Natural killer cell treated with Interleukin-12 subunit alpha and Interleukin-12 subunit beta and Interleukin-15 and Interleukin-18, amount 100 ng/mL, for 72 hours (primary cell): ENCODE measurements around the gene ELOF1. TPM values are rescaled to one million over a fixed set of nuclear protein-coding genes. Genes with fewer than 3 reads are reported as not detected.
"Not testable (repeated sequence)": the region's sequence is repeated elsewhere in the genome, so short reads cannot be mapped to it uniquely, and the experiment has no call there.

Source experiments
- ATAC-seq, 2 donors: fragments of 150-1000 bp; cut with Tn5 transposase in 1 of 2; sonication (Bioruptor Pico), chemical (Tn5 transposase) in 1 of 2; 2 replicates each; pipeline ENCODE4 v1.10.0; 2021
- DNase-seq: peaks from one replicate; pipeline ENCODE4 v3.0.0; 2022; ENCODE audit warnings: low spot score
- H3K27ac Mint-ChIP-seq, 2 donors: 1 replicate in 1 of 2; 2 replicates in 1 of 2; pipeline ENCODE4 v1.8.0; 2022; ENCODE audit warnings: mixed read lengths in 2 of 2, mild to moderate bottlenecking in 1 of 2, moderate library complexity in 1 of 2
- H3K27me3 Mint-ChIP-seq, 2 donors: 1 replicate in 1 of 2; 2 replicates in 1 of 2; pipeline ENCODE4 v1.8.0; 2022; ENCODE audit warnings: mixed read lengths in 2 of 2
- H3K36me3 Mint-ChIP-seq: one replicate; pipeline ENCODE4 v1.8.0; 2022; ENCODE audit warnings: mixed read lengths
- H3K4me1 Mint-ChIP-seq, 2 donors: 1 replicate in 1 of 2; 2 replicates in 1 of 2; pipeline ENCODE4 v1.8.0; 2022; ENCODE audit warnings: low read depth in 2 of 2, mixed read lengths in 2 of 2, mild to moderate bottlenecking in 1 of 2
- H3K4me3 Mint-ChIP-seq: one replicate; pipeline ENCODE4 v1.8.0; 2022; ENCODE audit warnings: mixed read lengths
- H3K9me3 Mint-ChIP-seq: 2 replicates; pipeline ENCODE4 v1.8.0; 2022; ENCODE audit warnings: mixed read lengths
- total RNA-seq, 2 donors: library from RNA; stranded (reverse); gene quantifications; one replicate each; pipeline ENCODE4 v1.2.3, GENCODE V29; 2022

The ELOF1 gene
- 10 to 100 TPM; 58.3 to 95.1 TPM for total RNA-seq

DNA sequence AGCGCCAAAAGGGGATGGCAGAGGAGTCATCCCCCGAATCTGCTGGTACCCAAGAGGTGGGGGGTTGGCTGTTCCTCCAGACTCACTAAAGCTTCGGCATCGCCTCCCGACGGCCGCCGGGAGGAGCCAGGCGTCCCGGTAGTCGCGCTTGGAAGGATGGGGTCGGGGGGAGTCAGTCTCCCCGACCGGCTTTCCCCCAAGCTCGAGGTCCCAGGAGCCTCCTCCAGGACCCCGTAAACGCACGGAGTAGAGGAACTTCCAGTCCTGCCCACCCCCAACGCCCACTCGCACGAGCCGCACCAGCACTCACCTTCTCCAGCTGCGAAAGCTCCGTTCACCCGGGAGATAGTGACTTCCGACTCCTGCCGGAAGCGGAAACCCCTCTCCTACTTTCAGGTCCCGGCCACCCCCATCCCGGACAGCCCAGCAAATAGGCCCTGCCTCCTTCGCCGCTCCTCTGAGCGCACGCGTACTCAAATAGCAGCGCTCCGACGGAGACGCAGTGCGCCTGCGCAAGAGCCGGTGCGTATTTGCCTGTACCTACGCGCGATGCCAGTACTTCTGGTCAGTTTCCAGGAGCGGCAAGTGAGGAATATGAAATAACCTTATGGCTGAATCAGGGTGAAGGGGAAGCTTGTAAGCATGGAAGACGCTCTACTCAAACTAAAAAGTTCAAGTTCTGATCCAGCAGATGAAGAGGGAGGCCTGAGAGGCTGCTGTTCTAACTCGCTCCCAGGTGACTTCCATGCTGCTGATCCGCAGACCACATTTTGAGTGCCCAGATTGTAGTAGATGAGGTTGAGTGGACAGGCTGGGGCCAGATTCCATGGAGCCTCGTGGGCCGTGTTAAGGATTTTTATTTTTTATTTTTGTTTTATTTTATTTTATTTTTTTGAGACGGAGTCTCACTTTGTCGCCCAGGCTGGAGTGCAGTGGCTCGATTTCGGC is at the start of gene ELOF1:
Gene ELOF1 (minus strand): TSS at position 350 of the 948 bp plus-strand sequence. CDS start 4,883 bp downstream, outside the sequence.
- ATAC-seq: peak; percentile 98 to 99
- peak; percentile 99 for DNase-seq
- Mint-ChIP-seq H3K36me3 (no peaks in the 10 kb centered on the region), H3K4me1 (peaks cover 42% of the 10 kb centered on the region in 2 donors), H3K4me3 (peak within 1 kb of the TSS; percentile 97), H3K9me3 (no peaks in the 10 kb centered on the region), H3K27me3 (no peaks in the 10 kb centered on the region), H3K27ac (peak within 1 kb of the TSS; percentile 81 to 89)

DNA sequence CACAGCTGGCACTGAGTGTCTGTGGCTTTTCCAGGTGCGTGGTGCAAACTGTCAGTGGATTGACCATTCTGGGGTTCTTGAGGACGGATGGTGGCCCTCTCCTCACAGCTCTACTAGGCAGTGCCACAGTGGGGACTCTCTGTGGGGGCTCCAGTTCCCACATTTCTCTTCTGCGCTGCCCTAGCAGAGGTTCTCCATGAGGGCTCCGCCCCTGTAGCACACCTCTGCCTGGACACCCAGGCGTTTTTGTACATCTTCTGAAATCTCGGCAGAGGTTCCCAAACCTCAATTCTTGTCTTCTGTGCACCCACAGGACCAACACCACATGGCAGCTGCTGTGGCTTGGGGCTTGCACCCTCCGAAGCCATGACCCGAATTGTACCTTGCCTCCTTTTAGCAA is 47.5 kb upstream of the ELOF1 start:
- Mint-ChIP-seq H3K4me1 (peaks cover 13 to 14% of the 10 kb centered on the region in 2 donors), H3K27me3 (no peaks in the 10 kb centered on the region), H3K27ac (no peak overlapping the region), H3K9me3 (peaks cover 6% of the 10 kb centered on the region), H3K36me3 (peaks cover 22% of the 10 kb centered on the region), H3K4me3 (no peak overlapping the region)
- ATAC-seq: no peak
- no peak for DNase-seq

DNA sequence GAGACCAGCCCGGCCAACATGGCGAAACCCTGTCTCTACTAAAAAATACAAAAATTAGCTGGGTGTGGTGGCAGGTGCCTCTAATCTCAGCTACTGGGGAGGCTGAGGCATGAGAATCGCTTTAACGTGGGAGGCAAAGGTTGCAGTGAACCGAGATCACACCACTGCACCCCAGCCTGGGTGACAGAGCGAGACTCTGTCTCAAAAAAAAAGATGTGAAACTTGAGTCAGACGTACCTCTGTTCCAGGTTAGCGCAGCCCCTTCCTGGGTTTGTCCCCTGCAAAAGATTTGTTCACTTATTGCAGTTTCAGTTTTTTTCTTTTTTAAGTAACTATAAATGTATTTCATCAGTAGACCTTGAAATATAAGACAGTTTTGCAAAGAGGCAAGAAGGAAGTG is 40.7 kb upstream of the ELOF1 start:
- H3K4me1 Mint-ChIP-seq: peaks cover 17 to 28% of the 10 kb centered on the region in 2 donors
- not testable (repeated sequence) for ATAC-seq, DNase-seq, H3K27me3 Mint-ChIP-seq, H3K36me3 Mint-ChIP-seq, H3K4me3 Mint-ChIP-seq, H3K9me3 Mint-ChIP-seq, H3K27ac Mint-ChIP-seq

DNA sequence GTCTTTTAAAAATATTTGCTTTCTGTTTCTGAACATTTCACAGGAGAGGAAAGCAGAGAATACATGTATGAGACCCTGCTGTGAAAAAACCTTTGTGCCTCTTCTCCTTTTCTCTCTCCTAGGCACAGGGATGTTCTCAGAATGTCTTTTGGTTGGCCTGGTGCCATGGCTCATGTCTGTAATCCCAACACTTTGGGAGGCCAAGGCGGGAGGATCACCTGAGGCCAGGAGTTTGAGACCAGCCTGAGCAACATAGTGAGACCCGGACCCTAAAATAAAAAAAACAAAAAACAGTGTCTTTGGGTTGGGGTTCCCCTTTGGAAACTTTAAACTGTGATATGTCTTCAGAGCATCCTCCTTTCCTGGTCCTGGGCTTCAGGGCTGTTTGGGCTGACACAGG is 39.7 kb upstream of the ELOF1 start:
- H3K4me3 Mint-ChIP-seq: peak overlapping the region; percentile 91
- no peaks in the 10 kb centered on the region for H3K9me3 Mint-ChIP-seq
- no peaks in the 10 kb centered on the region for H3K27me3 Mint-ChIP-seq
- ATAC-seq (no peak), DNase-seq (no peak)
- H3K36me3 Mint-ChIP-seq: no peaks in the 10 kb centered on the region
- H3K27ac Mint-ChIP-seq: peak overlapping the region; percentile 64 to 78
- H3K4me1 Mint-ChIP-seq: peaks cover 17 to 28% of the 10 kb centered on the region in 2 donors

DNA sequence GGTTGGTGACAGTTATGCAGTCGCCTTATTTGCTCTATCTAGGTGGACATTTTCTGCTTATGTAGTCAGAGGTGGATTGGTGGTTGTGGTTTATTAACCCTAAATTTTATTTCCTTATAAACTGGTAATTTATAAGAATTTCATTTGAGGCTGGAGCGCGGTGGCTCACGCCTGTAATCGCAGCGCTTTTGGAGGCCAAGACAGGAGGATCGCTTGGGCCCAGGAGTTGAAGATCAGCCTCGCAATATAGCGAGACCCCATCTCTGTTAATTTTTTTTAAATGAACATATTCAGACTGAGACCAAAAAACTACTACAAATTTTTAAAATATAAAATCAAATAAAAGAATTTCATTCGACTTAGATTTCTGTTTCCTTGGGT is 39.1 kb upstream of the ELOF1 start:
- H3K27me3 Mint-ChIP-seq: no peaks in the 10 kb centered on the region
- no peak for ATAC-seq
- no peak for DNase-seq
- H3K27ac Mint-ChIP-seq: peak overlapping the region; percentile 64 to 78
- no peaks in the 10 kb centered on the region for H3K36me3 Mint-ChIP-seq
- H3K4me1 Mint-ChIP-seq: peaks cover 17 to 27% of the 10 kb centered on the region in 2 donors
- H3K9me3 Mint-ChIP-seq: no peaks in the 10 kb centered on the region
- peak overlapping the region; percentile 91 for H3K4me3 Mint-ChIP-seq

DNA sequence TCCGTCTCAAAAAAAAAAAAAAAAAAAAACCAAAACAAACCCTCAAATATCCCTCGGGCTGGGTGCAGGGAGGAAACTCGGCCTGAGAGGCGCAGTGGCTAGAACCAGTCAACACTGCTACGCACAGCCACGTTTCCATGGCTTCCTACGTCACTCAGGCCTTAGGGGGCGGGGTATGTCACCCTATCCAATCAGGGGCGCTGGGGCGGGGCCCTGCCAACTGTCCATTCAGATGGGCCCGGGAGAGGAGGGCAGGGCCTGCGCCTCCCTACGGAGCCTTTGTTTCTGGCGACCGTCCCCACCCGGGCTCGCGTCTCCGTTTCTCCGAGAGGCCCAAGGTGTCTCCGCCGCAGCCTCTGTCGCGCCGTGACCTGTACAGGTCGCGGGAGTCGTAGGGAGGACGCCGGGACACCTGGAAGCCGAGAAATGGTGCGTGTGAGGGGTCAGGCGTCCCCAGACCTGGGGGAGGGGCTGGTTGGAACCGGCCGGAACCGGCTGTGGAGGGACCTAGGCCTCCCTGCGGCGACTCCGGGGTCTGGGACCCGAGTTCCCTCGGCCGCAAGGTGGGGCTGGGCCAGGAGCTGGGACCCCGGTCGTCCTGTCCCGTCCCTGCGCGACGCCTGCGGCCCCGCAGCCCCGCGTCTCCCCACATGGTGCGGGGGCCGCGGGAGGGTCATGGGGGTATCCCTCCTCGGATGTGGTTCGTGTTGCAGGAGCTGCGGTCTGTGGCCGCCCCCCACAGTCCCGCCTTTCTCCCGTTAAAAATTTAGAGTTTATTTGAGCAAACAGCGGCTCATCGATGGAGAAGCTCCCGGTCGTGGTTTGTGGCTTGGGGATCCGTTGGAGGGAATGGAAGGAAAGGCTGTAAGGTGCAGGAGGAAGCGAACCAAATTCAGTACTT is 38.4 kb upstream of the ELOF1 start, which contains the start of gene ZNF627:
Gene ZNF627 (plus strand): TSS at position 282 of the 901 bp plus-strand sequence. CDS start 145 bp downstream, at position 427.
- H3K27me3 Mint-ChIP-seq: no peaks in the 10 kb centered on the region
- peaks cover 15 to 20% of the 10 kb centered on the region in 2 donors for H3K4me1 Mint-ChIP-seq
- peak within 1 kb of the TSS; percentile 91 for H3K4me3 Mint-ChIP-seq
- peak within 1 kb of the TSS; percentile 64 to 78 for H3K27ac Mint-ChIP-seq
- ATAC-seq (peak; percentile 100), DNase-seq (peak; percentile 98)
- H3K36me3 Mint-ChIP-seq: no peaks in the 10 kb centered on the region
- no peaks in the 10 kb centered on the region for H3K9me3 Mint-ChIP-seq

DNA sequence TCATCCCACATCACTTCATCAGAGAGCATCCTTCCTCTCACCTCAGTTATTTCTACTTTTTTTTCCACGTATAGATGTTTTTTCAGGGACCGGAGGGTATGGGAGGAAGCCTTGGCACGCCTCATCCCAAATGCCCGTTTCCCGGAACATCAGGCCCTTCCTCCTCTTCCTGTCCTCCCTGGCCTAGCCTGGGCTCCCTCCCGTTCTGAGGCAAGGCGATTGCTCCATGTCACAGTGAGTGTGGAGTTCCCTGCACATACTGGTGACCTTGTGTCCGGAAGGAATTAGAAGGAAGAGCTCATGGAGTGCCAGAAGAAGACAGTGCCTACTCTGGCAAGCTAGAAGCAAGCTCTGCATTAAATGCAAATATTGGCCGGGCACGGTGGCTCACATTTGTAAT is 37.1 kb upstream of the ELOF1 start:
- no peak for ATAC-seq
- H3K9me3 Mint-ChIP-seq: no peaks in the 10 kb centered on the region
- no peak for DNase-seq
- H3K4me3 Mint-ChIP-seq: no peak overlapping the region
- H3K27ac Mint-ChIP-seq: peak overlapping the region in 1 of 2 donors; percentile 78
- no peaks in the 10 kb centered on the region for H3K36me3 Mint-ChIP-seq
- H3K27me3 Mint-ChIP-seq: no peaks in the 10 kb centered on the region
- peaks cover 11 to 14% of the 10 kb centered on the region in 2 donors for H3K4me1 Mint-ChIP-seq

DNA sequence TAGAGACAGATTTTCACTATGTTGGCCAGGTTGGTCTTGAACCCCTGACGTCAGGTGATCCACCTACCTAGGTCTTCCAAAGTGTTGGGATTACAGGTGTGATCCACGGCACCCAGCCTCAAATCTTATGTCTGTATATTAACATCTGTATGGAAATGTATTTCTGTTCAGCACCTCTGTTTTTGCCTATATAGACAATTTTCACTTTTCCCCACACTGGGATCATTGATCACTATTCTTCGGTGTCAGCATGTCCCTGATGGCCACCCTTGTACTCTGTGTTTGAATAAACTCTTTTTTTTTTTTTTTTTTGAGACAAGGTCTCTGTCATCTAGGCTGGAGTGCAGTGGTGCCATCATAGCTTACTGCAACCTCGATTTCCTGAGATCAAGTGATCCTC is 35.1 kb upstream of the ELOF1 start:
- ATAC-seq (no peak), DNase-seq (no peak)
- H3K27me3 Mint-ChIP-seq: no peaks in the 10 kb centered on the region
- no peaks in the 10 kb centered on the region for H3K9me3 Mint-ChIP-seq
- H3K27ac Mint-ChIP-seq: no peak overlapping the region
- no peaks in the 10 kb centered on the region for H3K36me3 Mint-ChIP-seq
- peaks cover 8 to 14% of the 10 kb centered on the region in 2 donors for H3K4me1 Mint-ChIP-seq
- no peak overlapping the region for H3K4me3 Mint-ChIP-seq

DNA sequence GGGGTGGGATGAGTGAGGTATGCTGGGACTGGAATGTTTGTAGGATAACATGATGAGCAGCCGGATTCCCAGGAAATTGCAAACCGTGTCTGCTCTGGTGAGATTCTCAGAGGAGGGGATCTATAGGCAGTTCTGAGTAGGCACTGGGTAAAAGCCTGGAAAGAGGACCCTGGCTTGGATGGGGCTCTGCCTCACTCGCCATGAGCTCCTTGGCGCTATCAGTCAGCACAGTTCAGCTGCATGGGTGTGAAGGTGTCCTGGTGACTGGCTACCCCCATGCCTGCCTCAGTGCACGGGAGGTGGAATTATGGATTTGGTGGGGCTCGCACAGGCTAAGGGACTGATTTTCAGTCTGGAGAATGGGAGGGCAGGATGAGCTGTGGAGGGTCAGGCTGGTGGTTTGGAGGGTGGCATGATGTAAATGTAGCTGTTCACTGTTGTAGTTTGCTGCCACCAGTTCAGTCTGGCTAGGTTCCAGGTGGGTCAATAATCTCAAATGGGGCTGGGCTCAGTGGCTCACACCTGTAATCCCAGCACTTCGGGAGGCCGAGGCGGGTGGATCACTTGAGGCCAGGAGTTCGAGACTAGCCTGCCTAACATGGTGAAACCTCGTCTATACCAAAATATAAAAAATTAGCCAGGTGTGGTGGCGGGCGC is 29.1 kb upstream of the ELOF1 start:
- Mint-ChIP-seq H3K36me3 (no peaks in the 10 kb centered on the region), H3K27me3 (no peaks in the 10 kb centered on the region), H3K4me3 (no peak overlapping the region), H3K9me3 (no peaks in the 10 kb centered on the region), H3K4me1 (peaks cover 11 to 12% of the 10 kb centered on the region in 2 donors), H3K27ac (peak overlapping the region in 1 of 2 donors; percentile 48)
- peak in 1 of 2 donors; percentile 40 for ATAC-seq
- no peak for DNase-seq

DNA sequence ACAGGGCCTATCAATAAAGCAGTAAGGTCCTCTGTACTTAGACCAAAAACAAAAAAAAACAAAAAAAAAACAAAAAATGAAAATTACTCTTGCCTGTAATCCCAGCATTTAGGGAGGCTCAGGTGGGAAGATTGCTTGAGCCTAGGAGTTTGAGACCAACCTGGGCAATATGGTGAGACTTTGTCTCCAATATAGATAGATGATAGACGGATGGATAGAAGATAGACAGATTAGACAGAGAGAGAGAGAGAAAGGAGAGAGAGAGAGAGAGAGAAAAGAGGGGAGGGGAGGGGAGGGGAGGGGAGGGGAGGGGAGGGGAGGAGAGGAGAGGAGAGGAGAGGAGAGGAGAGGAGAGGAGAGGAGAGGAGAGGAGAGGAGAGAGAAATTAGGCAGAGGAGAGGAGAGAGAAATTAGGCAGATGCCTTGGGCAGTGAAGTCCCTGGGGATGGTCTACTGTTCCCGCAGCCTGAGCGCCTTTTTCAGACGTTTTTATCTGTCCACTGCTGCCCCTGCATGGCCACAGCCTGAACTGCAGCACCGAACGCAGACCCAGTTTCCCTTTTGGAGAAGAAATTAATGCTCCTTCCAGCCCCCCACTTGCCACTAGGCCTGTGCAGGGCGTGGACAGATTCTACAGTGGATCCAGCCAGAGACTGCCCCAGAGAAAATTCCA is 28.4 kb upstream of the ELOF1 start:
- Mint-ChIP-seq H3K4me3 (no peak overlapping the region), H3K4me1 (peaks cover 11 to 12% of the 10 kb centered on the region in 2 donors), H3K36me3 (no peaks in the 10 kb centered on the region), H3K27me3 (no peaks in the 10 kb centered on the region), H3K27ac (peak overlapping the region in 1 of 2 donors; percentile 48), H3K9me3 (no peaks in the 10 kb centered on the region)
- peak; percentile 81 for DNase-seq
- peak; percentile 83 to 86 for ATAC-seq

DNA sequence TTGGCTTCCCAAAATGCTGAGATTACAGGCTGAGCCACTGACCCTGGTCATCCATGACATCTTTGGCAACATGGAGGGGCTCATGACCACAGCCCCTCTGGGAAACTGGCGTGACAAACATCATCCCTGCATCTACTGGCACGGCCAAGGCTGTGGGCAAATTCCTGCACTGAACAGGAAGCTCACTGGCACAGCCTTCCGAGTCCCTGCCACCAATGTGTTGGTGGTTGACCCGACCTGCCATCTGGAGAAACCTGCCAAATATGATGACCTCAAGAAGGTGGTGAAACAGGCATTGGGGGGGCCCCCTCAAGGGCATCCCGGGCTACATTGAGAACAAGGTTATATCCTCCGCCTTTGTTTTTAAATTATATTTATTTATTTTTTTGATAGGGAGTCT is 27.3 kb upstream of the ELOF1 start:
- ATAC-seq (no peak), DNase-seq (no peak)
- Mint-ChIP-seq H3K4me1 (peaks cover 16 to 20% of the 10 kb centered on the region in 2 donors), H3K36me3 (no peaks in the 10 kb centered on the region), H3K9me3 (no peaks in the 10 kb centered on the region), H3K27ac (no peak overlapping the region), H3K4me3 (no peak overlapping the region), H3K27me3 (no peaks in the 10 kb centered on the region)

DNA sequence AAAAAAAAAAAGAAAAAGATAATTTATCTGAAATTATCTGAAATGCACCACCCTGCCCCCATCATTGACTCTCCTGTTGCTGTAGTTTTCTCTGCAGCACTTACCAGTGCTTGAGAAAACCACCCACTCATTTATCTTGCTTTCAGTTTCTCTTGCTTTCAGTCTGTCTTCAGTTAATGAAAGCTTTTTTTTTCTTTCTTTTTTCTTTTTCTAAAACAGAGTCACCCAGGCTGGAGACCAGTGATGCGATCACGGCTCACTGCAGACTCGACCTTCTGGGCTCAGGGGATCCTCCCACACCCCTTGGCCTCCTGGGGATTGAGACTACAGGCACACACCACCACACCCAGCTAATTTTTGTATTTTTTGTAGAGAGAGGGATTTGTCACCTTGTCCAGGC is 22.7 kb upstream of the ELOF1 start:
- peak; percentile 78 to 88 for ATAC-seq
- no peak for DNase-seq
- no peaks in the 10 kb centered on the region for H3K36me3 Mint-ChIP-seq

DNA sequence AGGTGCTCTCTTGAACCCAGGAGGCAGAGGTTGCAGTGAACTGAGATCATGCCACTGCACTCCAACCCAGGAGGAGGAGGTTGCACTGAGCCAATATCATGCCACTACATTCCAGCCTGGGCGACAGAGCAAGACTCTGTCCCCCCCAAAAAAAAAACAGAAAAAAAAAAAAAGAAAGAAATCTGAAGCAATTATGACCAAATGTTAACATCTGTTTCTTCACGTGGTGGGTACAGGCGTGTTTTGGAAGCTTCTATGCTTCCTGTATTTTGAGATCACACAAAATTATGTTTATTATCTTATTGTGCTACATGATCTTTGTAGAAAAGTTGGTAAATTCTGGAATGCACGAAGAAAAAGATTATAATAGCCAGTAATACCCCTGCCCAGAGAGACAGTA is 21.1 kb upstream of the ELOF1 start:
- no peak for DNase-seq
- Mint-ChIP-seq H3K4me3 (peak overlapping the region; percentile 27), H3K27me3 (no peaks in the 10 kb centered on the region), H3K9me3 (no peaks in the 10 kb centered on the region), H3K27ac (no peak overlapping the region), H3K36me3 (no peaks in the 10 kb centered on the region), H3K4me1 (peaks cover 12 to 14% of the 10 kb centered on the region in 2 donors)
- no peak for ATAC-seq

More for the DNA sequence above, 22.7 kb upstream of the ELOF1 start:
- H3K27me3 Mint-ChIP-seq: no peaks in the 10 kb centered on the region
- peak overlapping the region; percentile 82 to 88 for H3K27ac Mint-ChIP-seq
- H3K4me3 Mint-ChIP-seq: peak overlapping the region; percentile 87
- H3K9me3 Mint-ChIP-seq: no peaks in the 10 kb centered on the region
- H3K4me1 Mint-ChIP-seq: peaks cover 12 to 14% of the 10 kb centered on the region in 2 donors
